ENCODE measurements around the gene COPZ2.
A peak's percentile ranks its signal among the peaks of the same experiment; 100 is the strongest.

- TF ChIP-seq, protein P1, sequence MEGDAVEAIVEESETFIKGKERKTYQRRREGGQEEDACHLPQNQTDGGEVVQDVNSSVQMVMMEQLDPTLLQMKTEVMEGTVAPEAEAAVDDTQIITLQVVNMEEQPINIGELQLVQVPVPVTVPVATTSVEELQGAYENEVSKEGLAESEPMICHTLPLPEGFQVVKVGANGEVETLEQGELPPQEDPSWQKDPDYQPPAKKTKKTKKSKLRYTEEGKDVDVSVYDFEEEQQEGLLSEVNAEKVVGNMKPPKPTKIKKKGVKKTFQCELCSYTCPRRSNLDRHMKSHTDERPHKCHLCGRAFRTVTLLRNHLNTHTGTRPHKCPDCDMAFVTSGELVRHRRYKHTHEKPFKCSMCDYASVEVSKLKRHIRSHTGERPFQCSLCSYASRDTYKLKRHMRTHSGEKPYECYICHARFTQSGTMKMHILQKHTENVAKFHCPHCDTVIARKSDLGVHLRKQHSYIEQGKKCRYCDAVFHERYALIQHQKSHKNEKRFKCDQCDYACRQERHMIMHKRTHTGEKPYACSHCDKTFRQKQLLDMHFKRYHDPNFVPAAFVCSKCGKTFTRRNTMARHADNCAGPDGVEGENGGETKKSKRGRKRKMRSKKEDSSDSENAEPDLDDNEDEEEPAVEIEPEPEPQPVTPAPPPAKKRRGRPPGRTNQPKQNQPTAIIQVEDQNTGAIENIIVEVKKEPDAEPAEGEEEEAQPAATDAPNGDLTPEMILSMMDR (IDR thresholded peaks at IDR 0.05) = peak; percentile 75 to 89 (median 84)
- TF ChIP-seq POLR2A (IDR thresholded peaks at IDR 0.05) = peak in 1 of 4 donors; percentile 37
Measured at GRCh38 chr17:48025040-48025903, 12.3 kb downstream of the COPZ2 start.
